H9 (cell line): ENCODE data around the gene ARHGAP25. TPM values are rescaled to one million over a fixed set of nuclear protein-coding genes. Genes with fewer than 3 reads are reported as not detected.

Experiments
- DNase-seq: peaks from one replicate; pipeline ENCODE4 v3.0.0-alpha.2; 2017
- H2AFZ ChIP-seq: one replicate; pipeline ENCODE4 v1.6.1; 2013; ENCODE audit warnings: mild to moderate bottlenecking, low read length, control low read depth, moderate library complexity
- H2AK5ac ChIP-seq: 2 replicates; pipeline ENCODE4 v1.6.1; 2013; ENCODE audit warnings: low read length, control low read depth, mixed read lengths; ENCODE audit not compliant: insufficient read length
- H2BK120ac ChIP-seq: one replicate; pipeline ENCODE4 v1.6.1; 2013; ENCODE audit warnings: low read depth, mild to moderate bottlenecking, low read length, control low read depth, inconsistent platforms; ENCODE audit not compliant: poor library complexity, severe bottlenecking
- H2BK12ac ChIP-seq: 2 replicates; pipeline ENCODE4 v1.6.1; 2013; ENCODE audit warnings: low read length, control low read depth, mixed read lengths, low read depth; ENCODE audit not compliant: insufficient read length
- H2BK15ac ChIP-seq: 2 replicates; pipeline ENCODE4 v1.6.1; 2013; ENCODE audit warnings: low read depth, low read length, control low read depth
- H2BK20ac ChIP-seq: one replicate; pipeline ENCODE4 v1.6.1; 2013; ENCODE audit warnings: low read depth, mild to moderate bottlenecking, low read length, control low read depth, inconsistent platforms; ENCODE audit not compliant: poor library complexity, severe bottlenecking
- H2BK5ac ChIP-seq: 2 replicates; pipeline ENCODE4 v1.6.1; 2013; ENCODE audit warnings: low read length, control low read depth, mixed read lengths; ENCODE audit not compliant: insufficient read length
- H3K14ac ChIP-seq: 2 replicates; pipeline ENCODE4 v1.6.1; 2013; ENCODE audit warnings: low read length, control low read depth; ENCODE audit not compliant: insufficient read depth
- H3K18ac ChIP-seq: 2 replicates; pipeline ENCODE4 v1.6.1; 2013; ENCODE audit warnings: low read depth, mild to moderate bottlenecking, mixed read lengths, low read length, control low read depth; ENCODE audit not compliant: insufficient read length
- H3K23ac ChIP-seq: 2 replicates; pipeline ENCODE4 v1.6.1; 2013; ENCODE audit warnings: low read length, control low read depth, mixed read lengths, low read depth; ENCODE audit not compliant: insufficient read length
- H3K23me2 ChIP-seq: 2 replicates; pipeline ENCODE4 v1.6.1; 2013; ENCODE audit warnings: low read depth, mild to moderate bottlenecking, mixed read lengths, low read length, control low read depth; ENCODE audit not compliant: insufficient read length, poor library complexity, severe bottlenecking
- H3K27ac ChIP-seq: 2 replicates; pipeline ENCODE4 v1.5.1; 2013; ENCODE audit warnings: low read length, control low read depth, mixed read lengths, low read depth; ENCODE audit not compliant: insufficient read length
- H3K27me3 ChIP-seq: 2 replicates; pipeline ENCODE4 v1.6.1; 2013; ENCODE audit warnings: low read length, control low read depth, inconsistent platforms; ENCODE audit not compliant: insufficient read depth
- H3K4ac ChIP-seq: 2 replicates; pipeline ENCODE4 v1.6.1; 2013; ENCODE audit warnings: low read depth, mild to moderate bottlenecking, control low read depth, inconsistent platforms, low read length, moderate library complexity
- H3K4me1 ChIP-seq: 2 replicates; pipeline ENCODE4 v1.6.1; 2013; ENCODE audit warnings: low read length, control low read depth, inconsistent platforms; ENCODE audit not compliant: insufficient read depth
- H3K4me2 ChIP-seq: 2 replicates; pipeline ENCODE4 v1.6.1; 2013; ENCODE audit warnings: low read length, control low read depth, mixed read lengths; ENCODE audit not compliant: insufficient read length, insufficient read depth
- H3K56ac ChIP-seq: 2 replicates; pipeline ENCODE4 v1.6.1; 2013; ENCODE audit warnings: low read depth, mild to moderate bottlenecking, mixed read lengths, low read length, control low read depth; ENCODE audit not compliant: insufficient read length
- H3K79me1 ChIP-seq: 2 replicates; pipeline ENCODE4 v1.6.1; 2013; ENCODE audit warnings: low read depth, mild to moderate bottlenecking, moderate library complexity, low read length, control low read depth, inconsistent platforms; ENCODE audit not compliant: insufficient read depth, poor library complexity, severe bottlenecking
- H3K79me2 ChIP-seq: 2 replicates; pipeline ENCODE4 v1.6.1; 2013; ENCODE audit warnings: low read length, control low read depth, inconsistent platforms; ENCODE audit not compliant: insufficient read depth
- H3K9ac ChIP-seq: 2 replicates; pipeline ENCODE4 v1.6.1; 2013; ENCODE audit warnings: low read length, control low read depth, mixed read lengths; ENCODE audit not compliant: insufficient read length; ENCODE audit errors: extremely low read depth
- H3K9me3 ChIP-seq: one replicate; pipeline ENCODE4 v1.6.1; 2013; ENCODE audit warnings: low read depth, low read length, inconsistent platforms; ENCODE audit not compliant: control insufficient read depth
- H3T11ph ChIP-seq: one replicate; pipeline ENCODE4 v1.6.1; 2013; ENCODE audit warnings: mild to moderate bottlenecking, low read length, control low read depth, inconsistent platforms
- H4K20me1 ChIP-seq: one replicate; pipeline ENCODE4 v1.6.1; 2013; ENCODE audit not compliant: control insufficient read depth, insufficient read length, insufficient read depth
- H4K5ac ChIP-seq: 2 replicates; pipeline ENCODE4 v1.6.1; 2013; ENCODE audit warnings: low read depth, mild to moderate bottlenecking, mixed read lengths, low read length, control low read depth; ENCODE audit not compliant: insufficient read length
- H4K8ac ChIP-seq: replicated peaks from 2 replicates; pipeline ENCODE4 v1.6.1; 2013; ENCODE audit warnings: low read length, control low read depth, mixed read lengths, low read depth; ENCODE audit not compliant: insufficient read length
- H4K91ac ChIP-seq: 2 replicates; pipeline ENCODE4 v1.6.1; 2013; ENCODE audit warnings: low read depth, mild to moderate bottlenecking, moderate library complexity, mixed read lengths, low read length, control low read depth; ENCODE audit not compliant: insufficient read length
- H3K27ac Mint-ChIP-seq, 3 experiments: 2 replicates in 2 of 3; 3 replicates in 1 of 3; pipeline ENCODE4 v1.8.0; 2020 to 2021; ENCODE audit warnings: mixed read lengths in 3 of 3, mild to moderate bottlenecking in 1 of 3, moderate library complexity in 1 of 3
- H3K27me3 Mint-ChIP-seq: 2 replicates; pipeline ENCODE4 v1.8.0; 2021; ENCODE audit warnings: low read depth, mild to moderate bottlenecking, moderate library complexity, mixed read lengths
- H3K36me3 Mint-ChIP-seq, 3 experiments: 2 replicates in 2 of 3; 3 replicates in 1 of 3; pipeline ENCODE4 v1.8.0; 2020 to 2021; ENCODE audit warnings: low read depth in 3 of 3, mixed read lengths in 3 of 3; ENCODE audit not compliant: insufficient read depth in 1 of 3
- H3K4me1 Mint-ChIP-seq, 2 experiments: 2 replicates each; pipeline ENCODE4 v1.8.0; 2020; ENCODE audit warnings: mixed read lengths in 2 of 2
- H3K4me3 Mint-ChIP-seq, 2 experiments: 2 replicates in 1 of 2; 3 replicates in 1 of 2; pipeline ENCODE4 v1.8.0; 2020 to 2021; ENCODE audit warnings: mild to moderate bottlenecking in 2 of 2, mixed read lengths in 2 of 2, moderate library complexity in 1 of 2
- H3K9me3 Mint-ChIP-seq, 2 experiments: 2 replicates in 1 of 2; 3 replicates in 1 of 2; pipeline ENCODE4 v1.8.0; 2020; ENCODE audit warnings: mild to moderate bottlenecking in 2 of 2, mixed read lengths in 2 of 2, moderate library complexity in 1 of 2
- total RNA-seq: library from RNA; stranded (reverse); gene quantifications from 2 replicates; pipeline ENCODE4 v1.2.1, GENCODE V29; 2021
- TF ChIP-seq, protein P1 (sequence below): fragments of 200-600 bp; sonication (generic); conservative IDR thresholded peaks from 3 replicates; pipeline ENCODE4 v1.8.0; 2021; ENCODE audit warnings: antibody characterized with exemption, mild to moderate bottlenecking

ARHGAP25 gene
- total RNA-seq, 1 experiment from 2014 or later: 1.3 TPM

DNA sequence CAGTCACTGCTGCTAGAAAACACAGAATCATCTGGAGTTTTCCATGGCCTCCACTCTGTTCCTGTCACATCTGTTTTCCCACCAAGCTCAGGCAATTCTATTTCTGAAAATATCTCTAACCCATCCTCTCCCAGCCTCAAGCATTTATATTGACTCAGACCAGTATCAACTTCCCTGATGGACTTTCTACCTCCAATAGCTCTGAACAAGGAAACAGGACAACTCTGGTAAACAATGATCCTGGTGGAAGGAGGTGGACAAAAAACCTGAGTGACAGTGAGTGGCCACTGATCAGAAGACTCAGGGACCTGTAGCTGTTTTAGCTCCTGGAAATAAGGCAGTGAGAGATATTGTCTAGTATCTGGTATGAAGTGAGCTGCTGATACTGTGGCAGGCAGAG, 113.1 kb downstream of the ARHGAP25 start:
- Histone ChIP-seq H4K91ac (no peak overlapping the region), H2BK120ac (no peak overlapping the region), H3K9me3 (no peaks in the 10 kb centered on the region), H2BK15ac (no peak overlapping the region), H4K5ac (no peak overlapping the region), H3K4me1 (no peaks in the 10 kb centered on the region), H3K9ac (no peak overlapping the region), H3K23me2 (no peaks in the 10 kb centered on the region), H2BK12ac (no peak overlapping the region), H3K4ac (no peak overlapping the region), H3K79me2 (no peaks in the 10 kb centered on the region), H2BK20ac (no peak overlapping the region), H2AK5ac (no peak overlapping the region), H4K20me1 (no peaks in the 10 kb centered on the region), H4K8ac (no peak overlapping the region), H3K14ac (no peak overlapping the region), H3K18ac (no peak overlapping the region), H2BK5ac (no peak overlapping the region), H3K27me3 (no peaks in the 10 kb centered on the region), H3K4me2 (no peak overlapping the region), H3K79me1 (no peaks in the 10 kb centered on the region), H2AFZ (no peak overlapping the region), H3K23ac (no peak overlapping the region), H3T11ph (no peak overlapping the region), H3K27ac (no peak overlapping the region), H3K56ac (no peak overlapping the region)
- Mint-ChIP-seq H3K36me3 (no peaks in the 10 kb centered on the region), H3K4me1 (no peaks in the 10 kb centered on the region), H3K9me3 (no peaks in the 10 kb centered on the region), H3K27me3 (peaks cover 3% of the 10 kb centered on the region; the same call in 1 of the 2 replicates), H3K4me3 (no peak overlapping the region), H3K27ac (no peak overlapping the region)
- TF ChIP-seq, protein P1, sequence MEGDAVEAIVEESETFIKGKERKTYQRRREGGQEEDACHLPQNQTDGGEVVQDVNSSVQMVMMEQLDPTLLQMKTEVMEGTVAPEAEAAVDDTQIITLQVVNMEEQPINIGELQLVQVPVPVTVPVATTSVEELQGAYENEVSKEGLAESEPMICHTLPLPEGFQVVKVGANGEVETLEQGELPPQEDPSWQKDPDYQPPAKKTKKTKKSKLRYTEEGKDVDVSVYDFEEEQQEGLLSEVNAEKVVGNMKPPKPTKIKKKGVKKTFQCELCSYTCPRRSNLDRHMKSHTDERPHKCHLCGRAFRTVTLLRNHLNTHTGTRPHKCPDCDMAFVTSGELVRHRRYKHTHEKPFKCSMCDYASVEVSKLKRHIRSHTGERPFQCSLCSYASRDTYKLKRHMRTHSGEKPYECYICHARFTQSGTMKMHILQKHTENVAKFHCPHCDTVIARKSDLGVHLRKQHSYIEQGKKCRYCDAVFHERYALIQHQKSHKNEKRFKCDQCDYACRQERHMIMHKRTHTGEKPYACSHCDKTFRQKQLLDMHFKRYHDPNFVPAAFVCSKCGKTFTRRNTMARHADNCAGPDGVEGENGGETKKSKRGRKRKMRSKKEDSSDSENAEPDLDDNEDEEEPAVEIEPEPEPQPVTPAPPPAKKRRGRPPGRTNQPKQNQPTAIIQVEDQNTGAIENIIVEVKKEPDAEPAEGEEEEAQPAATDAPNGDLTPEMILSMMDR: no peak
- no peak for DNase-seq
